Common myeloid progenitor, CD34-positive (primary cell): ENCODE results near the gene ABAT.

ENCODE experiments used
- CTCF ChIA-PET: fragments of 350-600 bp; sonication (Branson Sonifier 250); formaldehyde crosslinking; loops from one replicate; lab custom pipeline; 2021; ENCODE audit warnings: antibody characterized with exemption; lab: Charles Lee
- POLR2A ChIA-PET: fragments of 350-600 bp; sonication (Branson Sonifier 250); formaldehyde crosslinking; loops from one replicate; lab custom pipeline; 2021; ENCODE audit warnings: antibody characterized with exemption; lab: Charles Lee
- DNase-seq, 3 donors: peaks; one replicate each; pipeline versions ENCODE4 v3.0.0 to v3.0.0-alpha.2; 2013
- H3K27ac ChIP-seq, 2 experiments: 1 replicate in 1 of 2; 2 replicates in 1 of 2; pipeline ENCODE4 v1.7.0; 2013; ENCODE audit warnings: inconsistent platforms in 2 of 2, low read length in 2 of 2, mild to moderate bottlenecking in 2 of 2, low read depth in 1 of 2, moderate library complexity in 1 of 2; ENCODE audit not compliant: severe bottlenecking in 2 of 2, insufficient read depth in 1 of 2, poor library complexity in 1 of 2
- H3K27me3 ChIP-seq, 5 experiments: replicated peaks in 2 of 5; 1 replicate in 3 of 5; 2 replicates in 2 of 5; pipeline versions ENCODE4 v1.6.1 to v1.7.0; 2013; ENCODE audit warnings: low read length in 4 of 5, mild to moderate bottlenecking in 2 of 5, moderate library complexity in 2 of 5, inconsistent platforms in 1 of 5; ENCODE audit not compliant: insufficient read depth in 5 of 5, control insufficient read depth in 4 of 5
- H3K36me3 ChIP-seq, 4 experiments: 1 replicate in 2 of 4; 2 replicates in 2 of 4; pipeline versions ENCODE4 v1.6.1 to v1.7.0; 2013; ENCODE audit warnings: low read length in 3 of 4, control low read depth in 1 of 4, mild to moderate bottlenecking in 1 of 4; ENCODE audit not compliant: control insufficient read depth in 4 of 4, insufficient read depth in 4 of 4
- H3K4me1 ChIP-seq, 4 experiments: 1 replicate in 3 of 4; 2 replicates in 1 of 4; pipeline versions ENCODE4 v1.6.1 to v1.7.1; 2013; ENCODE audit warnings: low read length in 3 of 4, mild to moderate bottlenecking in 3 of 4, control low read depth in 1 of 4, inconsistent platforms in 1 of 4, moderate library complexity in 1 of 4; ENCODE audit not compliant: control insufficient read depth in 4 of 4, insufficient read depth in 4 of 4; ENCODE audit errors: control extremely low read depth in 1 of 4
- H3K4me3 ChIP-seq, 7 experiments: 1 replicate in 4 of 7; 2 replicates in 3 of 7; pipeline versions ENCODE4 v1.5.1 to v1.7.0; 2013; ENCODE audit warnings: mild to moderate bottlenecking in 7 of 7, low read length in 6 of 7, moderate library complexity in 6 of 7, inconsistent platforms in 2 of 7, low read depth in 2 of 7, control low read depth in 1 of 7; ENCODE audit not compliant: insufficient read depth in 4 of 7, control insufficient read depth in 1 of 7; ENCODE audit errors: extremely low read depth in 1 of 7
- H3K9me3 ChIP-seq, 5 experiments: 1 replicate in 4 of 5; 2 replicates in 1 of 5; pipeline versions ENCODE4 v1.6.1 to v1.7.1; 2013; ENCODE audit warnings: low read length in 4 of 5, mild to moderate bottlenecking in 2 of 5, inconsistent platforms in 1 of 5, low read depth in 1 of 5, moderate library complexity in 1 of 5; ENCODE audit not compliant: control insufficient read depth in 4 of 5, insufficient read depth in 2 of 5; ENCODE audit errors: control extremely low read depth in 1 of 5
- WGBS: methylation state at CpG from one replicate; pipeline ENCODE4 v1.1.5; 2013; ENCODE audit not compliant: insufficient coverage; 5-methylcytosine and 5-hydroxymethylcytosine counted together

The ABAT gene

DNA sequence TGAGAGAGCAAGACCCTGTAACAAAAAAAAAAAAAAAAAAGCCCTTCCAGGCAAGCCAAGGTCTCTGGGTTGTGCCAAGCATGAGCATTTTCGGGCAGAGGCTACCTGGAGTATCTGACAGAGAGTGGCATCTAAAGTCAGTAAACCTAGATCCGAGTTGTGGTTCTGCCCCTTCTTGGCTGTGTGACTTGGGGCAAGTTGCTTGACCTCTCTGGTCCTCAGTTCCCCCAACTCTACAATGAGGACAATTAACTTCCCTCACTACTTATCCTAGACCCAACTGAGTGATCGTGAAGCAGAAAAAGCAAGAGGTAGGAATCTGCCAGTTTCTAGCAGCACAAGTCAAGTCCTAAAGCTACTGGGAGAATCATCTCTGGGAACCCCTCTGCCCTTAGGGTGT lies 88.7 kb downstream of the ABAT start:
- 92% methylated on average over 2 of the region's 3 CpGs for WGBS
- ChIA-PET CTCF (no interaction called here), POLR2A (interaction anchor here (0.6 kb wide), 2 partner anchors 30 to 59 kb away, joined by 3 read pairs; no protein-coding TSS in a partner anchor)
- no peak overlapping the region for H3K4me3 ChIP-seq
- no peak overlapping the region for H3K27ac ChIP-seq
- no peak for DNase-seq
- no peaks in the 10 kb centered on the region for H3K9me3 ChIP-seq
- no peaks in the 10 kb centered on the region for H3K4me1 ChIP-seq
- no peaks in the 10 kb centered on the region for H3K27me3 ChIP-seq
- H3K36me3 ChIP-seq = peaks cover 0 to 11% (median 0%) of the 10 kb centered on the region in 4 experiments

DNA sequence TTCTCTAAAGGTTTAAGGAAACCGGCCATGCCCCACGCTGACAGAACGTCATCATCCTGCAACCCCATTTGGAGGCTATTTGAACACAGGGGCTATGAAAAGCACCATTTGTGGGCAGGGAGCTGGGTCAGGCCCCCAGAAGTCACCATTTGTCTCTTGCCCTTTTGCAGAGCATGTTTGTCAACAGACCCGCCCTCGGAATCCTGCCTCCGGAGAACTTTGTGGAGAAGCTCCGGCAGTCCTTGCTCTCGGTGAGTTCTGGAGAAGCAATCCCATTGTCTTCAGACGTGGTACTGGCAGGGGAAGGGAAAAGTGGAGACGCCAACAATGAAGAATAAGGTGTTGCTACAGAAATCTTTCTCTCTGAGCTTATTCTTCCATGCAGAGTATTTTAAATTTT lies 89.5 kb downstream of the ABAT start:
- Histone ChIP-seq H3K36me3 (peaks cover 0 to 18% (median 3%) of the 10 kb centered on the region in 4 experiments), H3K27me3 (no peaks in the 10 kb centered on the region), H3K4me1 (no peaks in the 10 kb centered on the region), H3K4me3 (no peak overlapping the region), H3K9me3 (no peaks in the 10 kb centered on the region), H3K27ac (no peak overlapping the region)
- ChIA-PET CTCF (interaction anchor here (0.6 kb wide), 1 partner anchor 16 kb away, joined by 3 read pairs; no protein-coding TSS in a partner anchor), POLR2A (no interaction called here)
- DNase-seq = no peak
- 97% methylated on average over 9 of the region's 10 CpGs for WGBS

DNA sequence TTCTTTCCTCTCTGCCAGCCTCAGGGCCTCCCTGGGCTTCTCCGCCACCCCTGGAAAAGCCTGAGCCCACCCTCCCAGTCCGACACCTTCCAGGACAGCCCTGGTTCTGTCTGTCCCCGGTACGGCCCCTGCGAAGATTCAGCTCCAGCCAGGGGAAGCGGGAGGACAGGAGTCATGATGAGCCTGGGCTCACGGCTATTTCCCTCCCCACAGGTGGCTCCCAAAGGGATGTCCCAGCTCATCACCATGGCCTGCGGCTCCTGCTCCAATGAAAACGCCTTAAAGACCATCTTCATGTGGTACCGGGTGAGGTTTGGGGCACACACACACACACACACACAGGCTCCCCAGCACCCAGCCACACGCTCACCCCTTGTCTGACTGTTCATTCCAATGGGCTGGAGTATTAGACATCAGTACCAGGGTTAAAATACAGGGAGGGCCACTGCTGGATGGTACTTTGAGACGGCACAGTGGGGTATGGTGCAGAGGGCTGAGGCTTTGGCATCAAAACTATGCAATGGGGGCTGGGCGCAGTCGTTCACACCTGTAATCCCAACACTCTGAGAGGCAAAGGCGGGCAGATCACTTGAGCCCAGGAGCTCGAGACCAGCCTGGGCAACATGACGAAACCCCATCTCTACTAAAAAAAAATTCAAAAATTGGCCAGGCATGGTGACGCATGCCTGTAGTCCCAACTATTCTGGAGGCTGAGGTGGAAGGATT lies 90.3 kb downstream of the ABAT start:
- no peaks in the 10 kb centered on the region for H3K9me3 ChIP-seq
- no peak for DNase-seq
- 96% methylated on average over 12 of the region's 18 CpGs for WGBS
- H3K36me3 ChIP-seq = peaks cover 0 to 20% (median 4%) of the 10 kb centered on the region in 4 experiments
- H3K4me1 ChIP-seq = no peaks in the 10 kb centered on the region
- no peak overlapping the region for H3K27ac ChIP-seq
- no peak overlapping the region for H3K4me3 ChIP-seq
- CTCF ChIA-PET = interaction anchor here (0.6 kb wide), 1 partner anchor 17 kb away, joined by 3 read pairs; no protein-coding TSS in a partner anchor
- POLR2A ChIA-PET = no interaction called here
- no peaks in the 10 kb centered on the region for H3K27me3 ChIP-seq

DNA sequence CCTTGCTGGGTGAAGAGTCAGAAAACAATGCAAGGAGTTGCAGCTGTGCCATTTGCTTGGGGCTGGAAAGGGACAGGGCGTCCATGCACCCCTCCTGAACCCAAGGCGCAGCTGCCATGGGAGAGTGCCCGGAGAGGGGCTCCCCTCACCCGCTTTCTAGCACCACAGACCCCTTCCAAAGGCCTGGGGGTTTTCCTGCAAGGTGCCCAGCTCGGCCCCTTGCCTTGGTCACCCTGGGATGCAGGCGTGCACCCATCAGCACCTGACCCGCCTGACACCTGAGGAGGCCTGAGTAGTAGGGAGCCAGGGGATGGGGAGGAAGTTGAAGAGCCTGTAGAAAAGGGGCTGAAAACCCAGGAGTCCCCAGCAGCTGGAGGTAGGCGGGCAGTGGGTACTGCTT lies 92.8 kb downstream of the ABAT start:
- ChIA-PET CTCF (interaction anchor here (1.1 kb wide), 1 partner anchor 10 kb away, joined by 3 read pairs; no protein-coding TSS in a partner anchor), POLR2A (no interaction called here)
- peaks cover 0 to 13% (median 4%) of the 10 kb centered on the region in 4 experiments for H3K36me3 ChIP-seq
- no peak overlapping the region for H3K4me3 ChIP-seq
- no peak for DNase-seq
- H3K4me1 ChIP-seq = no peaks in the 10 kb centered on the region
- H3K9me3 ChIP-seq = no peaks in the 10 kb centered on the region
- no peak overlapping the region for H3K27ac ChIP-seq
- no peaks in the 10 kb centered on the region for H3K27me3 ChIP-seq
- 100% methylated on average over 3 of the region's 8 CpGs for WGBS

DNA sequence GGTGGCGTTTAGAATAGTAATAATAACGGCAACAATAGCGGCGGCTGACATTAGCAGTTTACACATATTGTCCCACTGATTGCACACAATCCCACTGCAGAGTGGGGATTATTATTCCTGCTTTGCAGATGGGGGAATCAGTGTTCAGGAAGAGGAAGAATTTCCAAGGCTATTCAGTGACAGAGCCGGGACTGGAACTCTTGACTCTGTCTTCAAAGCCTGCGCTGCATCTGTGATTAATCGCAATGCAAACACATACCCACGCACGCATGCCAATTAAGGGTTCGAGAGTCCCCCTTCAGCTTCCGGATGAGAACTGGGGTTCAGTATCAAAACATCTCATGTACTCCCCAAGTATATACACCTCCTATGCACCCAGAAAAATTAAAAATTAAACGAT lies 93.9 kb downstream of the ABAT start:
- H3K36me3 ChIP-seq = peaks cover 0 to 17% (median 4%) of the 10 kb centered on the region in 4 experiments
- no peak overlapping the region for H3K27ac ChIP-seq
- no peak overlapping the region for H3K4me3 ChIP-seq
- POLR2A ChIA-PET = no interaction called here
- no peaks in the 10 kb centered on the region for H3K27me3 ChIP-seq
- DNase-seq = no peak
- 94% methylated on average over 8 of the region's 12 CpGs for WGBS
- CTCF ChIA-PET = no interaction called here
- H3K9me3 ChIP-seq = no peaks in the 10 kb centered on the region
- no peaks in the 10 kb centered on the region for H3K4me1 ChIP-seq

DNA sequence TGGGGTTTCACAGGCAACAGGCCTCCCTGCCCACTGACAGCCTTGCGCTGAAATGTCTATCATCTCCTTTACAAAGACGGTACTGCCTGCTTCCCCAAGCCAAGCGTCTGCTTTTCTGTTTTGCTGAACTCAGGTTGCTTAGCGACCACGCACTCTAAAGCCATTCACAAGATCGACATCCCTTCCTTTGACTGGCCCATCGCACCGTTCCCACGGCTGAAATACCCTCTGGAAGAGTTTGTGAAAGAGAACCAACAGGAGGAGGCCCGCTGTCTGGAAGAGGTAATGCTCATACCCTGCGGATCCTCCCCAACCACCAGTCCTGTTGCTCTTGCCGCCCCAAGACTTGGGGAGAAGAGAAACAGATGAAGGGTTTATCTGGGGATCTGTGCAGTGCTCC lies 94.3 kb downstream of the ABAT start:
- Histone ChIP-seq H3K27ac (no peak overlapping the region), H3K36me3 (peaks cover 0 to 17% (median 4%) of the 10 kb centered on the region in 4 experiments), H3K9me3 (no peaks in the 10 kb centered on the region), H3K27me3 (no peaks in the 10 kb centered on the region), H3K4me1 (no peaks in the 10 kb centered on the region), H3K4me3 (no peak overlapping the region)
- ChIA-PET CTCF (no interaction called here), POLR2A (no interaction called here)
- 95% methylated on average over 8 of the region's 12 CpGs for WGBS
- no peak for DNase-seq

DNA sequence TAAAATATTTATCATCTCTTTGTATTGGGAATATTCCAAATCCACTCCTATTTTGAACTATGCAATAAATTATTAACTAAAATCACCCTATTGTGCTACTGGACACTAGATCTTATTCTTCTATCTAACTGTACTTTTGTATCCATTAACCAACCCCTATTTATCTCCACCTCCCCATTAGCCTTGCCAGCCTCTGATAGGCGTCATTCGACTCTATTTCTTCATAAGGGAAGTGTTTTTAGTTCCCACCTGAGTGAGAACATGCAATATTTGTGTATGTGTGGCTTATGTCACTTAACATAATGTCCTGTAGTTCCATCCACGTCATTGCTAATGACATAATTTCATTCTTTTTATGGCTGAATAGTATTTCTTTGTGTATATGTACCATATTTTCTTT lies 99.1 kb downstream of the ABAT start:
- ChIA-PET CTCF (no interaction called here), POLR2A (no interaction called here)
- peaks cover 0 to 27% (median 13%) of the 10 kb centered on the region in 4 experiments for H3K36me3 ChIP-seq

More for the DNA sequence above, 99.1 kb downstream of the ABAT start:
- H3K9me3 ChIP-seq = peaks cover 0 to 2% (median 0%) of the 10 kb centered on the region in 5 experiments
- DNase-seq = no peak
- H3K27me3 ChIP-seq = no peaks in the 10 kb centered on the region
- H3K4me1 ChIP-seq = no peaks in the 10 kb centered on the region
- H3K4me3 ChIP-seq = no peak overlapping the region
- WGBS = no CpG with 5 or more reads among the region's 3 CpGs
- H3K27ac ChIP-seq = no peak overlapping the region
